ENCODE results near the gene ADCY1.

The ADCY1 gene

GRCh38 chr7:45594745-45595535 is 20.8 kb downstream of the ADCY1 start:
- H3K4me1 ChIP-seq (ENCODE audit: low read length) = no peaks in the 10 kb centered on the region
- H3K4me3 ChIP-seq (ENCODE audit: low read length) = no peak overlapping the region
- no peaks in the 10 kb centered on the region for H3K27me3 ChIP-seq (replicated peaks; ENCODE audit: insufficient read depth, low read length)
- no peaks in the 10 kb centered on the region for H3K79me2 ChIP-seq (ENCODE audit: low read length)
- no peak for TF ChIP-seq CTCF (IDR thresholded peaks at IDR 0.05; ENCODE audit: low read length)
- TF ChIP-seq EZH2phosphoT487 (IDR thresholded peaks at IDR 0.05; ENCODE audit: low read length) = no peak
- TF ChIP-seq EZH2 (optimal IDR thresholded peaks at IDR 0.05; ENCODE audit: low read depth, low read length) = no peak
- H2AFZ ChIP-seq (ENCODE audit: low read length) = no peak overlapping the region
- H3K9me3 ChIP-seq (replicated peaks; ENCODE audit: insufficient read depth, low read length) = no peaks in the 10 kb centered on the region
- no peaks in the 10 kb centered on the region for H3K9me2 ChIP-seq (replicated peaks; ENCODE audit: insufficient read depth, low read length)
- no peaks in the 10 kb centered on the region for H4K20me1 ChIP-seq (ENCODE audit: insufficient read depth, low read length)
- H3K27ac ChIP-seq (ENCODE audit: low read length) = no peak overlapping the region
- no peaks in the 10 kb centered on the region for H3K36me3 ChIP-seq (replicated peaks; ENCODE audit: insufficient read depth, low read length)
- no peaks in the 10 kb centered on the region for H3F3A ChIP-seq (ENCODE audit: insufficient read depth, low read length)
- H3K9ac ChIP-seq (ENCODE audit: low read length) = no peak overlapping the region
- H3K4me2 ChIP-seq (ENCODE audit: low read depth, low read length) = no peak overlapping the region
- no peak for DNase-seq

GRCh38 chr7:45595809-45596664 is 21.9 kb downstream of the ADCY1 start:
- H3F3A ChIP-seq (ENCODE audit: insufficient read depth, low read length) = no peaks in the 10 kb centered on the region
- H3K4me3 ChIP-seq (ENCODE audit: low read length) = no peak overlapping the region
- H3K27me3 ChIP-seq (replicated peaks; ENCODE audit: insufficient read depth, low read length) = no peaks in the 10 kb centered on the region
- no peak overlapping the region for H2AFZ ChIP-seq (ENCODE audit: low read length)
- H4K20me1 ChIP-seq (ENCODE audit: insufficient read depth, low read length) = no peaks in the 10 kb centered on the region
- TF ChIP-seq CTCF (IDR thresholded peaks at IDR 0.05; ENCODE audit: low read length) = no peak
- no peak for TF ChIP-seq EZH2phosphoT487 (IDR thresholded peaks at IDR 0.05; ENCODE audit: low read length)
- no peak for TF ChIP-seq EZH2 (optimal IDR thresholded peaks at IDR 0.05; ENCODE audit: low read depth, low read length)
- no peaks in the 10 kb centered on the region for H3K9me2 ChIP-seq (replicated peaks; ENCODE audit: insufficient read depth, low read length)
- no peaks in the 10 kb centered on the region for H3K79me2 ChIP-seq (ENCODE audit: low read length)
- no peaks in the 10 kb centered on the region for H3K4me1 ChIP-seq (ENCODE audit: low read length)
- H3K9ac ChIP-seq (ENCODE audit: low read length) = no peak overlapping the region
- no peak for DNase-seq
- H3K9me3 ChIP-seq (replicated peaks; ENCODE audit: insufficient read depth, low read length) = no peaks in the 10 kb centered on the region
- no peak overlapping the region for H3K4me2 ChIP-seq (ENCODE audit: low read depth, low read length)
- H3K36me3 ChIP-seq (replicated peaks; ENCODE audit: insufficient read depth, low read length) = no peaks in the 10 kb centered on the region
- no peak overlapping the region for H3K27ac ChIP-seq (ENCODE audit: low read length)

GRCh38 chr7:45596665-45597095 is 22.5 kb downstream of the ADCY1 start:
- H2AFZ ChIP-seq (ENCODE audit: low read length) = no peak overlapping the region
- H3K9me2 ChIP-seq (replicated peaks; ENCODE audit: insufficient read depth, low read length) = no peaks in the 10 kb centered on the region
- DNase-seq = no peak
- no peak overlapping the region for H3K9ac ChIP-seq (ENCODE audit: low read length)
- H3K27ac ChIP-seq (ENCODE audit: low read length) = no peak overlapping the region
- H3K36me3 ChIP-seq (replicated peaks; ENCODE audit: insufficient read depth, low read length) = no peaks in the 10 kb centered on the region
- no peaks in the 10 kb centered on the region for H3K4me1 ChIP-seq (ENCODE audit: low read length)
- no peak overlapping the region for H3K4me2 ChIP-seq (ENCODE audit: low read depth, low read length)
- no peaks in the 10 kb centered on the region for H3K9me3 ChIP-seq (replicated peaks; ENCODE audit: insufficient read depth, low read length)
- H3F3A ChIP-seq (ENCODE audit: insufficient read depth, low read length) = no peaks in the 10 kb centered on the region
- H3K4me3 ChIP-seq (ENCODE audit: low read length) = no peak overlapping the region
- no peaks in the 10 kb centered on the region for H3K79me2 ChIP-seq (ENCODE audit: low read length)
- H4K20me1 ChIP-seq (ENCODE audit: insufficient read depth, low read length) = no peaks in the 10 kb centered on the region
- H3K27me3 ChIP-seq (replicated peaks; ENCODE audit: insufficient read depth, low read length) = no peaks in the 10 kb centered on the region
- TF ChIP-seq EZH2phosphoT487 (IDR thresholded peaks at IDR 0.05; ENCODE audit: low read length) = no peak
- no peak for TF ChIP-seq EZH2 (optimal IDR thresholded peaks at IDR 0.05; ENCODE audit: low read depth, low read length)
- TF ChIP-seq CTCF (IDR thresholded peaks at IDR 0.05; ENCODE audit: low read length) = no peak
